ENCODE measurements around the gene H3-3A.

DNA sequence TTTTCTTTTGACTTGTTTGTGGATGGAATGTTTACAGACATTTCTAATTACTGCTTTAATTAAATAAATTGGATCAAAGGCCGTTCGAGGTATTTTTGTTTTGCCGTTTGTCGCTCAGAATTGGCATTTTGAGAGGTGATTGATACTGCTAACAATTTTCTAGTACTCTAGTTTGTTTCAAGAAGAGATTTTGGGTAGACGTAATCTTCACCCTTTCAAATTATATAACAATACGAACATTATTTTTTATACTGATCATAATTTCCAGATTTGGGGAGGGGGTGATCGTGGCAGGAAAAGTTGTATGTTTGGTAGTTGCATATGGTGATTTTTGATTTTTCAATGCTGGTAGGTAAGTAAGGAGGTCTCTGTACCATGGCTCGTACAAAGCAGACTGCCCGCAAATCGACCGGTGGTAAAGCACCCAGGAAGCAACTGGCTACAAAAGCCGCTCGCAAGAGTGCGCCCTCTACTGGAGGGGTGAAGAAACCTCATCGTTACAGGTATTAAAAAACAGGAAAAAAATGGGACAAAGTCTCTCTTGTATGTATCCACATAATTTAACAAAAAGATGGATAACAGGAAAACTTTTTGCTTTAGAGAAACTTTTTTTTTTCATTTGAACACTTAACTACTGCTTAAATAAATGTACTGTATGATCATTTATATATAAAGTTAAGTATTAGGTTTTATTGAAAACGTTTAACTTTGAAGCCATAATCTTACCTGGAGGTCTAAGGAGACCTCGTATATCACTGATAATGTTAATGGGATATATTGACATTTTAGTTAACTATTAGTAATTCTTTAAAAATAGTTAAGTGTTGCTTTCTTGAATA, 1.7 kb downstream of the H3-3A start:
- peak in 2 of 4 donors; percentile 15 to 60 for TF ChIP-seq POLR2A (IDR thresholded peaks at IDR 0.05)
- TF ChIP-seq, protein P1, sequence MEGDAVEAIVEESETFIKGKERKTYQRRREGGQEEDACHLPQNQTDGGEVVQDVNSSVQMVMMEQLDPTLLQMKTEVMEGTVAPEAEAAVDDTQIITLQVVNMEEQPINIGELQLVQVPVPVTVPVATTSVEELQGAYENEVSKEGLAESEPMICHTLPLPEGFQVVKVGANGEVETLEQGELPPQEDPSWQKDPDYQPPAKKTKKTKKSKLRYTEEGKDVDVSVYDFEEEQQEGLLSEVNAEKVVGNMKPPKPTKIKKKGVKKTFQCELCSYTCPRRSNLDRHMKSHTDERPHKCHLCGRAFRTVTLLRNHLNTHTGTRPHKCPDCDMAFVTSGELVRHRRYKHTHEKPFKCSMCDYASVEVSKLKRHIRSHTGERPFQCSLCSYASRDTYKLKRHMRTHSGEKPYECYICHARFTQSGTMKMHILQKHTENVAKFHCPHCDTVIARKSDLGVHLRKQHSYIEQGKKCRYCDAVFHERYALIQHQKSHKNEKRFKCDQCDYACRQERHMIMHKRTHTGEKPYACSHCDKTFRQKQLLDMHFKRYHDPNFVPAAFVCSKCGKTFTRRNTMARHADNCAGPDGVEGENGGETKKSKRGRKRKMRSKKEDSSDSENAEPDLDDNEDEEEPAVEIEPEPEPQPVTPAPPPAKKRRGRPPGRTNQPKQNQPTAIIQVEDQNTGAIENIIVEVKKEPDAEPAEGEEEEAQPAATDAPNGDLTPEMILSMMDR (IDR thresholded peaks at IDR 0.05): peak; percentile 57 to 95 (median 88)
